Measurements from ENCODE around the gene CD84. TPM values are rescaled to one million over a fixed set of nuclear protein-coding genes. Genes with fewer than 3 reads are reported as not detected.

The CD84 gene
- polyA plus RNA-seq, 1 donor (not counting 4 experiments of a cell fraction or from before 2014, with no cell fraction given), result not detected

GRCh38 chr1:160548183-160548582, 31.1 kb downstream of the CD84 start:
- TF ChIP-seq CTCF (optimal IDR thresholded peaks at IDR 0.05 in 1 of 3, IDR thresholded peaks at IDR 0.05 in 1 of 3, conservative IDR thresholded peaks at IDR 0.05 in 1 of 3; ENCODE audit: extremely low read depth in 1 of 3, insufficient read depth in 2 of 3, low read length in 3 of 3) (no peak), EZH2 (IDR thresholded peaks at IDR 0.05; ENCODE audit: low read length) (no peak)
- Histone ChIP-seq H2AFZ (ENCODE audit: control insufficient read depth, low read length) (no peak overlapping the region), H3K9ac (ENCODE audit: control insufficient read depth, extremely low read depth, insufficient read depth, low read length) (no peak overlapping the region), H3K27ac (ENCODE audit: control insufficient read depth, insufficient read depth, low read length) (no peak overlapping the region), H3K4me3 (ENCODE audit: control insufficient read depth in 2 of 3, extremely low read depth in 1 of 3, insufficient read depth in 2 of 3, low read depth in 1 of 3, low read length in 3 of 3) (no peak overlapping the region), H3K79me2 (ENCODE audit: control insufficient read depth, insufficient read depth, low read length) (no peaks in the 10 kb centered on the region), H3K9me1 (ENCODE audit: control insufficient read depth, extremely low read depth, insufficient read depth, low read length) (no peaks in the 10 kb centered on the region), H3K36me3 (ENCODE audit: control insufficient read depth in 2 of 2, extremely low read depth in 1 of 2, insufficient read depth in 2 of 2, low read length in 2 of 2) (no peaks in the 10 kb centered on the region), H3K27me3 (ENCODE audit: control insufficient read depth, extremely low read depth, insufficient read depth, low read length) (peaks cover 15% of the 10 kb centered on the region), H3K4me2 (ENCODE audit: control insufficient read depth, extremely low read depth, insufficient read depth, low read depth, low read length) (no peak overlapping the region), H4K20me1 (ENCODE audit: control insufficient read depth, extremely low read depth, insufficient read depth, low read length) (no peaks in the 10 kb centered on the region), H3K4me1 (ENCODE audit: control insufficient read depth, extremely low read depth, insufficient read depth, low read length) (no peaks in the 10 kb centered on the region), H3K9me3 (ENCODE audit: control insufficient read depth, low read depth, low read length) (no peaks in the 10 kb centered on the region)
- FAIRE-seq (no peak), DNase-seq (ENCODE audit: low read depth, low spot score) (no peak)
- dilution Hi-C loops (cut with MboI; ENCODE audit: extremely low pct_ligation_motif_present, low sequenced_read_pairs), result no loop called here

- no peaks in the 10 kb centered on the region for H3K9me1 ChIP-seq (ENCODE audit: control insufficient read depth, extremely low read depth, insufficient read depth, low read length)
- no peaks in the 10 kb centered on the region for H4K20me1 ChIP-seq (ENCODE audit: control insufficient read depth, extremely low read depth, insufficient read depth, low read length)
- H3K9me3 ChIP-seq (ENCODE audit: control insufficient read depth, low read depth, low read length), result no peaks in the 10 kb centered on the region
- peaks cover 1% of the 10 kb centered on the region for H3K4me1 ChIP-seq (ENCODE audit: control insufficient read depth, extremely low read depth, insufficient read depth, low read length)
- DNase-seq (ENCODE audit: low read depth, low spot score), result no peak
- H3K27me3 ChIP-seq (ENCODE audit: control insufficient read depth, extremely low read depth, insufficient read depth, low read length), result peaks cover 15% of the 10 kb centered on the region
- TF ChIP-seq CTCF (optimal IDR thresholded peaks at IDR 0.05 in 1 of 3, IDR thresholded peaks at IDR 0.05 in 1 of 3, conservative IDR thresholded peaks at IDR 0.05 in 1 of 3; ENCODE audit: extremely low read depth in 1 of 3, insufficient read depth in 2 of 3, low read length in 3 of 3) (no peak), EZH2 (IDR thresholded peaks at IDR 0.05; ENCODE audit: low read length) (no peak)
- no peak overlapping the region for H3K4me3 ChIP-seq (ENCODE audit: control insufficient read depth in 2 of 3, extremely low read depth in 1 of 3, insufficient read depth in 2 of 3, low read depth in 1 of 3, low read length in 3 of 3)
- no peak overlapping the region for H2AFZ ChIP-seq (ENCODE audit: control insufficient read depth, low read length)
- no peaks in the 10 kb centered on the region for H3K36me3 ChIP-seq (ENCODE audit: control insufficient read depth in 2 of 2, extremely low read depth in 1 of 2, insufficient read depth in 2 of 2, low read length in 2 of 2)
- H3K4me2 ChIP-seq (ENCODE audit: control insufficient read depth, extremely low read depth, insufficient read depth, low read depth, low read length), result no peak overlapping the region
- no peak overlapping the region for H3K27ac ChIP-seq (ENCODE audit: control insufficient read depth, insufficient read depth, low read length)
- H3K9ac ChIP-seq (ENCODE audit: control insufficient read depth, extremely low read depth, insufficient read depth, low read length), result no peak overlapping the region
- H3K79me2 ChIP-seq (ENCODE audit: control insufficient read depth, insufficient read depth, low read length), result no peaks in the 10 kb centered on the region
- dilution Hi-C loops (cut with MboI; ENCODE audit: extremely low pct_ligation_motif_present, low sequenced_read_pairs), result no loop called here
- FAIRE-seq, result no peak
Measured at GRCh38 chr1:160547422-160547821, 31.9 kb downstream of the CD84 start.
